Activated naive CD4-positive, alpha-beta T cell (primary cell): Measurements from ENCODE around the gene ALPL.
"Not testable (repeated sequence)": the region's sequence is repeated elsewhere in the genome, so short reads cannot be mapped to it uniquely, and the experiment has no call there.

Experiments
- DNase-seq, 4 experiments: peaks; one replicate each; lab custom pipeline; 2025; lab: John Stamatoyannopoulos, UW

The ALPL gene

GRCh38 chr1:21507511-21508270 is 1.5 kb upstream of the ALPL start:
- DNase-seq: no peak

- peak; percentile 8 to 64 (median 36) for DNase-seq
Measured at GRCh38 chr1:21508580-21509350, 458 bp upstream of the ALPL start.

GRCh38 chr1:21510113-21510493 is 880 bp downstream of the ALPL start:
- no peak for DNase-seq

GRCh38 chr1:21510885-21511578 is 1.8 kb downstream of the ALPL start:
- no peak for DNase-seq

- no peak for DNase-seq
Measured at GRCh38 chr1:21511579-21512522, 2.6 kb downstream of the ALPL start.

- DNase-seq: no peak
Measured at GRCh38 chr1:21514245-21514644, 5.0 kb downstream of the ALPL start.

GRCh38 chr1:21517161-21517589 is 8.0 kb downstream of the ALPL start:
- DNase-seq: no peak

- DNase-seq: no peak
Measured at GRCh38 chr1:21517660-21518480, 8.6 kb downstream of the ALPL start.

GRCh38 chr1:21518774-21519455 is 9.7 kb downstream of the ALPL start:
- no peak for DNase-seq

- not testable (repeated sequence) for DNase-seq
Measured at GRCh38 chr1:21519486-21520070, 10.4 kb downstream of the ALPL start.

GRCh38 chr1:21520899-21521716 is 11.9 kb downstream of the ALPL start:
- DNase-seq: no peak

- no peak for DNase-seq
Measured at GRCh38 chr1:21521717-21522060, 12.5 kb downstream of the ALPL start.

GRCh38 chr1:21522525-21523038 is 13.4 kb downstream of the ALPL start:
- no peak for DNase-seq

- DNase-seq: no peak
Measured at GRCh38 chr1:21523297-21523813, 14.1 kb downstream of the ALPL start.

- no peak for DNase-seq
Measured at GRCh38 chr1:21524220-21524619, 15.0 kb downstream of the ALPL start.

- DNase-seq: no peak
Measured at GRCh38 chr1:21524686-21525339, 15.6 kb downstream of the ALPL start.

GRCh38 chr1:21525340-21525717 is 16.1 kb downstream of the ALPL start:
- no peak for DNase-seq

- no peak for DNase-seq
Measured at GRCh38 chr1:21526441-21526840, 17.2 kb downstream of the ALPL start.
